SK-N-SH treated with all-trans-retinoic acid at 6 μM for 48 hours (cell line): ENCODE data around the gene IL6ST.

Source experiments
- ATAC-seq: fragments of 200-7000 bp; cut with Tn5 transposase; 3 replicates; pipeline ENCODE4 v1.9.1; 2020; ENCODE audit warnings: mild to moderate bottlenecking, moderate library complexity
- BACH2 ChIP-seq: fragments of 250-450 bp; sonication (Bioruptor Pico); IDR thresholded peaks from 2 replicates; pipeline ENCODE4 v1.9.0; 2021; ENCODE audit warnings: mild to moderate bottlenecking, borderline replicate concordance
- GLIS3 ChIP-seq: fragments of 250-450 bp; sonication (Bioruptor Pico); IDR thresholded peaks from 2 replicates; pipeline ENCODE4 v1.5.0; 2020; ENCODE audit warnings: mild to moderate bottlenecking, moderate library complexity
- ISL1 ChIP-seq: fragments of 250-450 bp; sonication (Bioruptor Pico); IDR thresholded peaks from 2 replicates; pipeline ENCODE4 v2.1.2; 2022; ENCODE audit warnings: mild to moderate bottlenecking, moderate library complexity
- OSR1 ChIP-seq: fragments of 250-450 bp; sonication (Bioruptor Pico); IDR thresholded peaks from 2 replicates; pipeline ENCODE4 v1.8.0; 2022; ENCODE audit warnings: moderate library complexity, mild to moderate bottlenecking, inconsistent platforms
- PATZ1 ChIP-seq: fragments of 250-450 bp; sonication (Bioruptor Pico); IDR thresholded peaks from 2 replicates; pipeline ENCODE4 v1.8.0; 2020; ENCODE audit warnings: mild to moderate bottlenecking, moderate library complexity, borderline replicate concordance
- POU6F1 ChIP-seq: fragments of 250-450 bp; sonication (Bioruptor Pico); IDR thresholded peaks from 2 replicates; pipeline ENCODE4 v1.8.0; 2021; ENCODE audit warnings: low read depth, mild to moderate bottlenecking, moderate library complexity, borderline replicate concordance
- PPARA ChIP-seq: fragments of 250-450 bp; sonication (Bioruptor Pico); IDR thresholded peaks from 2 replicates; pipeline ENCODE4 v1.5.0; 2020; ENCODE audit warnings: mild to moderate bottlenecking, borderline replicate concordance
- RARB ChIP-seq: fragments of 250-450 bp; sonication (Bioruptor Pico); IDR thresholded peaks from 2 replicates; pipeline ENCODE4 v1.8.0; 2021; ENCODE audit warnings: mild to moderate bottlenecking, moderate library complexity
- SNAI2 ChIP-seq: fragments of 250-450 bp; sonication (Bioruptor Pico); IDR thresholded peaks from 2 replicates; pipeline ENCODE4 v1.5.0; 2020; ENCODE audit warnings: mild to moderate bottlenecking, moderate library complexity
- TCF4 ChIP-seq: fragments of 250-450 bp; sonication (Bioruptor Pico); IDR thresholded peaks from 2 replicates; pipeline ENCODE4 v1.8.0; 2021; ENCODE audit warnings: mild to moderate bottlenecking, moderate library complexity, borderline replicate concordance
- TSHZ2 ChIP-seq: fragments of 250-450 bp; sonication (Bioruptor Pico); IDR thresholded peaks from 2 replicates; pipeline ENCODE4 v1.5.0; 2020; ENCODE audit warnings: mild to moderate bottlenecking, moderate library complexity
- ZC3H10 ChIP-seq: fragments of 250-450 bp; sonication (Bioruptor Pico); IDR thresholded peaks from 2 replicates; pipeline ENCODE4 v1.5.1; 2021; ENCODE audit warnings: mild to moderate bottlenecking, moderate library complexity
- ZFP3 ChIP-seq: fragments of 250-450 bp; sonication (Bioruptor Pico); IDR thresholded peaks from 2 replicates; pipeline ENCODE4 v1.5.0; 2020; ENCODE audit warnings: mild to moderate bottlenecking, moderate library complexity
- ZNF565 ChIP-seq: fragments of 450-650 bp; formaldehyde crosslinking; conservative IDR thresholded peaks from 2 replicates; pipeline ENCODE4 v1.5.0; 2020; ENCODE audit warnings: low read depth, mild to moderate bottlenecking, moderate library complexity
- ZNF8 ChIP-seq: fragments of 450-650 bp; formaldehyde crosslinking; IDR thresholded peaks from 2 replicates; pipeline ENCODE4 v1.5.0; 2020; ENCODE audit warnings: mild to moderate bottlenecking, moderate library complexity

Gene IL6ST

GRCh38 chr5:55900776-55901175, 94.0 kb downstream of the IL6ST start:
- ATAC-seq = no peak
- TF ChIP-seq BACH2 (no peak), SNAI2 (CRISPR knock-in tag) (no peak), OSR1 (no peak)
- TF ChIP-seq, all 23 proteins: peak for 0

- ATAC-seq = no peak
- TF ChIP-seq ISL1 (CRISPR knock-in tag) (no peak), ZFP3 (CRISPR knock-in tag) (no peak), PATZ1 (CRISPR knock-in tag) (no peak), PPARA (CRISPR knock-in tag) (no peak), GLIS3 (CRISPR knock-in tag) (no peak), POU6F1 (CRISPR knock-in tag) (no peak), TSHZ2 (CRISPR knock-in tag) (no peak), TCF4 (CRISPR knock-in tag) (no peak), BACH2 (no peak), RARB (CRISPR knock-in tag) (no peak), ZC3H10 (CRISPR knock-in tag) (no peak), ZNF565 (CRISPR knock-in tag) (no peak)
These were observed 94.7 kb downstream of the IL6ST start for GRCh38 chr5:55900068-55900467.

- ATAC-seq = no peak
- no peak for TF ChIP-seq POU6F1 (CRISPR knock-in tag)
These were observed 95.4 kb downstream of the IL6ST start for GRCh38 chr5:55899344-55899743.

GRCh38 chr5:55897905-55898304, 96.9 kb downstream of the IL6ST start:
- 0 out of 2 replicates have a peak, but pooled peaks have one; percentile 7 for TF ChIP-seq ZNF8 (CRISPR knock-in tag)
- peak; percentile 83 for TF ChIP-seq TCF4 (CRISPR knock-in tag)
- 0 out of 2 replicates have a peak, but pooled peaks have one; percentile 82 for TF ChIP-seq TSHZ2 (CRISPR knock-in tag)
- no peak for TF ChIP-seq RARB (CRISPR knock-in tag)
- TF ChIP-seq, all 23 proteins: peak for 3
- peak; percentile 94 for ATAC-seq
